HepG2 (cell line): ENCODE results near the gene PSMB10. TPM values are rescaled to one million over a fixed set of nuclear protein-coding genes. Genes with fewer than 3 reads are reported as not detected.

Experiments
- CBX5 ChIP-seq: sonication (generic); formaldehyde crosslinking; IDR thresholded peaks from 2 replicates; pipeline ENCODE4 v1.4.0; 2020; ENCODE audit warnings: missing genetic modification reagents, borderline replicate concordance
- CREB1 ChIP-seq, 2 experiments: fragments of 450-650 bp in 1 of 2; IDR thresholded peaks; 2 replicates each; pipeline ENCODE4 v1.6.1; 2016 to 2017; ENCODE audit warnings: control low read depth in 1 of 2, mild to moderate bottlenecking in 1 of 2, missing compliant biosample characterization in 1 of 2, missing genetic modification characterization in 1 of 2
- FIP1L1 ChIP-seq: fragments of 200-400 bp; formaldehyde crosslinking; IDR thresholded peaks from 2 replicates; pipeline ENCODE4 v1.6.1; 2018; ENCODE audit warnings: low read depth, mild to moderate bottlenecking, low read length, moderate library complexity, borderline replicate concordance; ENCODE audit not compliant: insufficient read depth
- IKZF4 ChIP-seq: sonication (generic); formaldehyde crosslinking; IDR thresholded peaks from 2 replicates; pipeline ENCODE4 v1.5.1; 2020; ENCODE audit warnings: borderline replicate concordance, mild to moderate bottlenecking, low read depth, missing genetic modification reagents; ENCODE audit errors: not compliant biosample characterization
- JUN ChIP-seq: sonication (generic); formaldehyde crosslinking; IDR thresholded peaks from 2 replicates; pipeline ENCODE4 v1.4.0; 2020; ENCODE audit warnings: mild to moderate bottlenecking, missing genetic modification reagents
- MYNN ChIP-seq: sonication (generic); formaldehyde crosslinking; IDR thresholded peaks from 2 replicates; pipeline ENCODE4 v1.4.0; 2020; ENCODE audit warnings: mild to moderate bottlenecking, low read depth, missing genetic modification reagents
- POLR2G ChIP-seq: fragments of 200-400 bp; formaldehyde crosslinking; IDR thresholded peaks from 2 replicates; pipeline ENCODE4 v1.6.1; 2018; ENCODE audit warnings: mild to moderate bottlenecking, low read depth, low read length, moderate library complexity
- RARG ChIP-seq: sonication (generic); formaldehyde crosslinking; IDR thresholded peaks from 2 replicates; pipeline ENCODE4 v1.4.0; 2020; ENCODE audit warnings: low read depth, mild to moderate bottlenecking, missing genetic modification reagents
- SAP130 ChIP-seq: IDR thresholded peaks from 2 replicates; pipeline ENCODE4 v1.6.1; 2016; ENCODE audit warnings: low read depth
- SOX5 ChIP-seq: IDR thresholded peaks from 2 replicates; pipeline ENCODE4 v1.6.1; 2016; ENCODE audit warnings: borderline replicate concordance
- SRF ChIP-seq: IDR thresholded peaks from 2 replicates; pipeline ENCODE4 v1.6.1; 2011; ENCODE audit warnings: mild to moderate bottlenecking, low read depth, low read length, moderate library complexity
- TFDP1 ChIP-seq: IDR thresholded peaks from 2 replicates; pipeline ENCODE4 v1.6.1; 2016; ENCODE audit warnings: missing compliant biosample characterization, missing genetic modification reagents, borderline replicate concordance
- YY1 ChIP-seq: IDR thresholded peaks from 2 replicates; pipeline ENCODE4 v1.6.1; 2011; ENCODE audit warnings: low read length, low read depth, moderate library complexity, mild to moderate bottlenecking; ENCODE audit not compliant: insufficient read depth, insufficient replicate concordance
- ZNF18 ChIP-seq: sonication (generic); formaldehyde crosslinking; IDR thresholded peaks from 2 replicates; pipeline ENCODE4 v1.8.0; 2022; ENCODE audit warnings: mild to moderate bottlenecking, missing genetic modification reagents; ENCODE audit not compliant: insufficient replicate concordance
- ZNF205 ChIP-seq: IDR thresholded peaks from 2 replicates; pipeline ENCODE4 v1.6.1; 2018; ENCODE audit warnings: missing biosample characterization, missing genetic modification reagents
- ZNF24 ChIP-seq: fragments of 450-650 bp; IDR thresholded peaks from 2 replicates; pipeline ENCODE4 v1.6.1; 2017; ENCODE audit warnings: antibody characterized with exemption, mild to moderate bottlenecking
- ZNF281 ChIP-seq: sonication (generic); formaldehyde crosslinking; IDR thresholded peaks from 2 replicates; pipeline ENCODE4 v1.4.0; 2020; ENCODE audit warnings: missing genetic modification reagents, borderline replicate concordance
- ZNF451 ChIP-seq: sonication (generic); formaldehyde crosslinking; IDR thresholded peaks from 2 replicates; pipeline ENCODE4 v1.5.0; 2020; ENCODE audit warnings: mild to moderate bottlenecking, missing genetic modification reagents
- ZNF501 ChIP-seq: sonication (generic); formaldehyde crosslinking; IDR thresholded peaks from 2 replicates; pipeline ENCODE4 v1.5.1; 2020; ENCODE audit warnings: mild to moderate bottlenecking, moderate library complexity, missing genetic modification reagents
- ZUFSP ChIP-seq: sonication (generic); formaldehyde crosslinking; IDR thresholded peaks from 2 replicates; pipeline ENCODE4 v1.9.0; 2021; ENCODE audit warnings: missing genetic modification reagents, mild to moderate bottlenecking, borderline replicate concordance
- polyA plus RNA-seq, 8 experiments: library from polyadenylated mRNA; depleted of rRNA in 3 of 8; stranded (reverse) in 7 of 8; unstranded in 1 of 8; fragments of >200 nt; fragmentation: Illumina TruSeq in 4 of 8; extraction: Trizol in 4 of 8; gene quantifications; 2 replicates each; pipeline versions ENCODE4 v1.2.1 to v1.2.3, GENCODE V29; 2011 to 2016; ENCODE audit warnings: low read depth in 4 of 8, missing spikeins in 1 of 8, mixed read lengths in 1 of 8; ENCODE audit not compliant: insufficient read depth in 1 of 8
- total RNA-seq, 5 experiments: library from RNA; depleted of rRNA; stranded (reverse); fragments of >200 nt; fragmentation: Illumina TruSeq; extraction: Trizol; gene quantifications; 2 replicates each; pipeline ENCODE4 v1.2.3, GENCODE V29; 2016; ENCODE audit warnings: low read depth in 1 of 5

Gene PSMB10
- total and polyA plus RNA-seq, 2 of the 13 experiments (the other 11 are each of a cell fraction or from before 2014, with no cell fraction given): 12.7 to 65.9 TPM

GRCh38 chr16:67943619-67944504, 7.2 kb upstream of the PSMB10 start, which contains the start of gene LCAT (continued):
- peak; percentile 42; the same call in 1 of the 2 replicates for TF ChIP-seq SOX5 (CRISPR knock-in tag)
- TF ChIP-seq ZNF24: 0 out of 2 replicates have a peak, but pooled peaks have one; percentile 4
- TF ChIP-seq ZUFSP (CRISPR knock-in tag): no peak
- 0 out of 2 replicates have a peak, but pooled peaks have one; percentile 37 for TF ChIP-seq CREB1 (IDR thresholded peaks at IDR 0.05)
- TF ChIP-seq CREB1 (CRISPR knock-in tag; IDR thresholded peaks at IDR 0.05): no peak
- TF ChIP-seq MYNN (CRISPR knock-in tag): no peak
- TF ChIP-seq ZNF501: peak; percentile 94
- peak; percentile 33 for TF ChIP-seq IKZF4
- peak; percentile 59 for TF ChIP-seq SAP130 (CRISPR knock-in tag)
- TF ChIP-seq YY1: peak; percentile 55
- 0 out of 2 replicates have a peak, but pooled peaks have one; percentile 22 for TF ChIP-seq TFDP1
- peak; percentile 76; the same call in 1 of the 2 replicates for TF ChIP-seq ZNF451 (CRISPR knock-in tag)
- peak; percentile 86 for TF ChIP-seq ZNF18 (CRISPR knock-in tag)
- TF ChIP-seq JUN (CRISPR knock-in tag): peak; percentile 47; the same call in 1 of the 2 replicates
- TF ChIP-seq FIP1L1: peak; percentile 96; the same call in 1 of the 2 replicates
- peak; percentile 94 for TF ChIP-seq POLR2G
- no peak; the same call in 1 of the 2 replicates for TF ChIP-seq CBX5 (CRISPR knock-in tag)
- peak; percentile 89 for TF ChIP-seq ZNF281 (CRISPR knock-in tag)
- TF ChIP-seq ZNF205 (CRISPR knock-in tag): peak; percentile 31; the same call in 1 of the 2 replicates
- TF ChIP-seq RARG (CRISPR knock-in tag): no peak
- peak; percentile 69 for TF ChIP-seq SRF
